Hepatocyte (in vitro differentiated cells): ENCODE data around the gene ZFP36L2. TPM values are rescaled to one million over a fixed set of nuclear protein-coding genes. Genes with fewer than 3 reads are reported as not detected.
A peak's percentile ranks its signal among the peaks of the same experiment; 100 is the strongest.

Experiments
- DNase-seq: peaks from one replicate; pipeline ENCODE4 v3.0.0-alpha.2; 2016; ENCODE audit warnings: low spot score
- H2AFZ ChIP-seq: fragments of 200-600 bp; sonication (generic); 2 replicates; pipeline ENCODE4 v1.6.0; 2016; ENCODE audit warnings: antibody characterized with exemption, mild to moderate bottlenecking
- H3K27ac ChIP-seq: fragments of 200-600 bp; sonication (generic); 2 replicates; pipeline ENCODE4 v1.5.1; 2016; ENCODE audit warnings: mild to moderate bottlenecking
- H3K27me3 ChIP-seq: fragments of 200-600 bp; sonication (generic); 2 replicates; pipeline ENCODE4 v1.6.1; 2016
- H3K36me3 ChIP-seq: fragments of 200-600 bp; sonication (generic); replicated peaks from 2 replicates; pipeline ENCODE4 v1.5.1; 2016; ENCODE audit warnings: low read depth; ENCODE audit not compliant: insufficient read depth
- H3K4me1 ChIP-seq: fragments of 200-600 bp; sonication (generic); 2 replicates; pipeline ENCODE4 v1.5.1; 2016; ENCODE audit warnings: mild to moderate bottlenecking, moderate library complexity; ENCODE audit not compliant: insufficient read depth
- H3K4me2 ChIP-seq: fragments of 200-600 bp; sonication (generic); 2 replicates; pipeline ENCODE4 v1.6.0; 2016
- H3K4me3 ChIP-seq: fragments of 200-600 bp; sonication (generic); 2 replicates; pipeline ENCODE4 v1.5.1; 2016; ENCODE audit warnings: mild to moderate bottlenecking
- H3K79me2 ChIP-seq: fragments of 200-600 bp; sonication (generic); 2 replicates; pipeline ENCODE4 v1.6.0; 2017; ENCODE audit warnings: mild to moderate bottlenecking
- H3K9me2 ChIP-seq: fragments of 200-600 bp; sonication (generic); replicated peaks from 2 replicates; pipeline ENCODE4 v1.6.0; 2017; ENCODE audit warnings: mild to moderate bottlenecking; ENCODE audit not compliant: insufficient read depth
- H3K9me3 ChIP-seq: fragments of 200-600 bp; sonication (generic); 2 replicates; pipeline ENCODE4 v1.5.1; 2016; ENCODE audit warnings: low read depth, mild to moderate bottlenecking
- H4K20me1 ChIP-seq: fragments of 200-600 bp; sonication (generic); 2 replicates; pipeline ENCODE4 v1.6.0; 2016; ENCODE audit warnings: mild to moderate bottlenecking; ENCODE audit not compliant: insufficient read depth, poor library complexity, severe bottlenecking
- CTCF ChIP-seq: fragments of 200-600 bp; sonication (generic); IDR thresholded peaks from 2 replicates; pipeline ENCODE4 v1.5.1; 2016; ENCODE audit warnings: antibody characterized with exemption, mild to moderate bottlenecking; ENCODE audit not compliant: poor library complexity
- EZH2 ChIP-seq: fragments of 200-600 bp; sonication (generic); IDR thresholded peaks from 2 replicates; pipeline ENCODE4 v1.6.1; 2016; ENCODE audit warnings: antibody characterized with exemption, mild to moderate bottlenecking, borderline replicate concordance
- EZH2phosphoT487 ChIP-seq: fragments of 200-600 bp; sonication (generic); IDR thresholded peaks from one replicate; pipeline ENCODE4 v1.6.1; 2018; ENCODE audit warnings: antibody characterized with exemption, mild to moderate bottlenecking, low read depth, moderate library complexity; ENCODE audit not compliant: unreplicated experiment, severe bottlenecking
- WGBS: methylation state at CpG from one replicate; pipeline ENCODE4 v1.1.6; 2016; ENCODE audit warnings: low lambda C conversion rate; ENCODE audit errors: missing lambda C conversion rate; 5-methylcytosine and 5-hydroxymethylcytosine counted together
- polyA plus RNA-seq: library from polyadenylated mRNA; unstranded; fragments of >200 nt; fragmentation: Nextera tagmentation; extraction: Ambion mirVana; gene quantifications from 2 replicates; pipeline ENCODE4 v1.2.1, GENCODE V29; 2016
- total RNA-seq: library from RNA; depleted of rRNA; stranded (reverse); fragments of >200 nt; gene quantifications from 2 replicates; pipeline ENCODE4 v1.2.3, GENCODE V29; 2014

The ZFP36L2 gene
- total and polyA plus RNA-seq, 2 experiments from 2014 or later = 85.1 to 285 TPM

- Histone ChIP-seq H3K79me2 (no peaks in the 10 kb centered on the region), H3K27me3 (no peaks in the 10 kb centered on the region), H3K4me2 (no peak overlapping the region), H3K9me2 (no peaks in the 10 kb centered on the region), H3K27ac (no peak overlapping the region), H2AFZ (no peak overlapping the region), H4K20me1 (no peaks in the 10 kb centered on the region), H3K4me1 (peaks cover 35% of the 10 kb centered on the region), H3K9me3 (no peaks in the 10 kb centered on the region), H3K4me3 (no peak overlapping the region), H3K36me3 (no peaks in the 10 kb centered on the region)
- TF ChIP-seq EZH2 (no peak), CTCF (no peak), EZH2phosphoT487 (no peak)
- 94% methylated on average over 4 of the region's 4 CpGs for WGBS
- DNase-seq = no peak
Observed at GRCh38 chr2:43266711-43267111, 40.3 kb upstream of the ZFP36L2 start.

- H3K36me3 ChIP-seq = no peaks in the 10 kb centered on the region
- no peaks in the 10 kb centered on the region for H3K79me2 ChIP-seq
- H3K4me2 ChIP-seq = peak overlapping the region; percentile 26
- H3K9me2 ChIP-seq = no peaks in the 10 kb centered on the region
- WGBS = 42% methylated on average over 9 of the region's 9 CpGs
- no peaks in the 10 kb centered on the region for H3K27me3 ChIP-seq
- TF ChIP-seq CTCF (no peak), EZH2 (no peak), EZH2phosphoT487 (no peak)
- no peak overlapping the region for H2AFZ ChIP-seq
- peak overlapping the region; percentile 65 for H3K27ac ChIP-seq
- no peaks in the 10 kb centered on the region for H4K20me1 ChIP-seq
- DNase-seq = no peak
- no peak overlapping the region for H3K4me3 ChIP-seq
- H3K4me1 ChIP-seq = peaks cover 35% of the 10 kb centered on the region
- H3K9me3 ChIP-seq = no peaks in the 10 kb centered on the region
Observed at GRCh38 chr2:43265421-43265820, 39.0 kb upstream of the ZFP36L2 start.

GRCh38 chr2:43265001-43265400 lies 38.6 kb upstream of the ZFP36L2 start:
- 59% methylated on average over 5 of the region's 5 CpGs for WGBS
- H3K9me2 ChIP-seq = no peaks in the 10 kb centered on the region
- TF ChIP-seq EZH2phosphoT487 = no peak
- no peak for TF ChIP-seq EZH2
- TF ChIP-seq CTCF = no peak
- peaks cover 32% of the 10 kb centered on the region for H3K4me1 ChIP-seq
- H3K4me2 ChIP-seq = peak overlapping the region; percentile 26
- no peaks in the 10 kb centered on the region for H3K36me3 ChIP-seq
- peak overlapping the region; percentile 65 for H3K27ac ChIP-seq
- H3K79me2 ChIP-seq = no peaks in the 10 kb centered on the region
- no peak for DNase-seq
- no peaks in the 10 kb centered on the region for H3K27me3 ChIP-seq
- H3K9me3 ChIP-seq = no peaks in the 10 kb centered on the region
- no peak overlapping the region for H2AFZ ChIP-seq
- no peaks in the 10 kb centered on the region for H4K20me1 ChIP-seq
- H3K4me3 ChIP-seq = no peak overlapping the region

GRCh38 chr2:43262951-43263350 lies 36.5 kb upstream of the ZFP36L2 start:
- Histone ChIP-seq H3K27me3 (no peaks in the 10 kb centered on the region), H3K4me1 (peaks cover 12% of the 10 kb centered on the region), H3K79me2 (no peaks in the 10 kb centered on the region), H4K20me1 (no peaks in the 10 kb centered on the region), H3K4me3 (no peak overlapping the region), H2AFZ (no peak overlapping the region), H3K9me3 (no peaks in the 10 kb centered on the region), H3K4me2 (no peak overlapping the region), H3K36me3 (no peaks in the 10 kb centered on the region), H3K9me2 (no peaks in the 10 kb centered on the region), H3K27ac (no peak overlapping the region)
- no peak for TF ChIP-seq EZH2
- TF ChIP-seq EZH2phosphoT487 = no peak
- no peak for TF ChIP-seq CTCF
- no peak for DNase-seq
- over 99% methylated on average over 6 of the region's 6 CpGs for WGBS
